CD4-positive, alpha-beta T cell (primary cell): ENCODE measurements around the gene FCRLA. TPM values are rescaled to one million over a fixed set of nuclear protein-coding genes. Genes with fewer than 3 reads are reported as not detected.

Experiments
- ATAC-seq: fragments of 200-7000 bp; cut with Tn5 transposase; one replicate; pipeline ENCODE4 v1.10.0; 2022; ENCODE audit warnings: mild to moderate bottlenecking; ENCODE audit not compliant: poor library complexity
- CTCF ChIA-PET: fragments of 350-600 bp; sonication (Branson Sonifier 250); formaldehyde crosslinking; loops from one replicate; lab custom pipeline; 2021; ENCODE audit warnings: antibody characterized with exemption, inconsistent platforms; lab: Charles Lee
- POLR2A ChIA-PET: fragments of 350-600 bp; sonication (Branson Sonifier 250); formaldehyde crosslinking; loops from one replicate; lab custom pipeline; 2021; ENCODE audit warnings: antibody characterized with exemption, inconsistent platforms; lab: Charles Lee
- DNase-seq, 14 experiments: peaks; one replicate each; pipeline ENCODE4 v3.0.0-alpha.2; 2013 to 2020; ENCODE audit warnings: mixed read lengths in 2 of 14
- H3K27ac ChIP-seq, 2 donors: one replicate each; pipeline versions ENCODE4 v1.5.1 to v1.7.0; 2013; ENCODE audit warnings: low read length in 2 of 2, low read depth in 1 of 2, mild to moderate bottlenecking in 1 of 2
- H3K27me3 ChIP-seq, 2 experiments: 1 replicate in 1 of 2; 2 replicates in 1 of 2; pipeline versions ENCODE4 v1.6.1 to v1.7.0; 2013; ENCODE audit warnings: low read length in 2 of 2, control low read depth in 1 of 2, mild to moderate bottlenecking in 1 of 2, moderate library complexity in 1 of 2; ENCODE audit not compliant: insufficient read depth in 2 of 2, control insufficient read depth in 1 of 2
- H3K36me3 ChIP-seq: one replicate; pipeline ENCODE4 v1.6.1; 2013; ENCODE audit warnings: low read length, control low read depth; ENCODE audit not compliant: insufficient read depth
- H3K4me1 ChIP-seq: one replicate; pipeline ENCODE4 v1.6.1; 2013; ENCODE audit warnings: low read length, control low read depth; ENCODE audit not compliant: insufficient read depth
- H3K4me3 ChIP-seq: one replicate; pipeline ENCODE4 v1.5.1; 2013; ENCODE audit warnings: mild to moderate bottlenecking, low read length, moderate library complexity
- H3K9me3 ChIP-seq, 2 experiments: 1 replicate in 1 of 2; 2 replicates in 1 of 2; pipeline versions ENCODE4 v1.6.1 to v1.7.0; 2013; ENCODE audit warnings: low read length in 2 of 2, mild to moderate bottlenecking in 2 of 2, control low read depth in 1 of 2, moderate library complexity in 1 of 2; ENCODE audit not compliant: control insufficient read depth in 1 of 2, insufficient read depth in 1 of 2
- H3K27ac Mint-ChIP-seq: one replicate; pipeline ENCODE4 v1.8.0; 2020; ENCODE audit warnings: mixed read lengths
- H3K27me3 Mint-ChIP-seq: one replicate; pipeline ENCODE4 v1.8.0; 2021; ENCODE audit warnings: mixed read lengths
- H3K36me3 Mint-ChIP-seq: one replicate; pipeline ENCODE4 v1.8.0; 2021; ENCODE audit warnings: low read depth, mixed read lengths
- H3K4me1 Mint-ChIP-seq: one replicate; pipeline ENCODE4 v1.8.0; 2021; ENCODE audit warnings: low read depth, mixed read lengths
- H3K4me3 Mint-ChIP-seq: one replicate; pipeline ENCODE4 v1.8.0; 2020; ENCODE audit warnings: mild to moderate bottlenecking, mixed read lengths
- H3K9me3 Mint-ChIP-seq: one replicate; pipeline ENCODE4 v1.8.0; 2020; ENCODE audit warnings: mixed read lengths
- intact Hi-C, 2 experiments: fragments of 100-400 bp; cut with DNase I in 1 of 2; cut with micrococcal nuclease in 1 of 2; formaldehyde crosslinking; loops; one replicate each; pipeline versions ENCODE4 v1.15.1 to v1.9.0; 2023 to 2025; cut with DNase I, micrococcal nuclease
- total RNA-seq, 174 experiments: library from RNA in 2 of 174; stranded (reverse) in 2 of 174; gene quantifications; one replicate each; pipeline ENCODE4 v1.2.3 and lab custom pipeline; 2021 to 2026
- TF ChIP-seq, protein P1 (sequence below): fragments of 200-600 bp; IDR thresholded peaks from one replicate; pipeline ENCODE4 v1.8.0; 2022; ENCODE audit warnings: antibody characterized with exemption, mild to moderate bottlenecking

The FCRLA gene
- total RNA-seq, 2 experiments from 2014 or later = not detected

DNA sequence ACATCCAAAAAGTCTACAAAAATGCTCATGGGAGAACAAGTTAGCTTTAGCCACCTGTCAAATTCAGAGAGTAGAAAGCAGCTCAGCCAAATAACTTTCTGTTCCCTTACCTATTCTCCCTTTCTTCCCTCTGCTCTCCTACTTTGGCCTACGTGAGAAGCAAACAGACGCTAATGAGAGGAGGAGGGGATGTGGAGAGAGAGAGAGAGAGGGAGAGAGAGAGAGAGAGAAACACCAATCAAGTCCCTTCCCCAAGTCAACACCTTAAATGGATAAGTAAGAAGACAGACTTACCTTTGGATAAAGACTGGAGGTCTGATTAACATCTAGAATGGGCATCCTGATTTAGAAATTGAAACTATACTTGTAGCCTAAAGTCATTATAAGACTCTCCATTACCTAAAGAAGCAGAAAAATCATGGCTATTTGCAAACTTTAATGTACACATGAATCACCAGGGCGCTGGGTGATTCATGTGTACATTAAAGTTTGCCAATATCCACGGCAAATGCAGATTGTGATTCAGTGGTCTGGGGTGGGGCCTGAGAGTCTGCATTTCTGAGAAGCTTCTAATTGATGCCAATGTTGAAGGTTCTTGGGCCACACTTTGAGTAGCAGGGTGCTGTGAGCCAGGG lies 29.4 kb downstream of the FCRLA start:
- Histone ChIP-seq H3K4me1 (peaks cover 19% of the 10 kb centered on the region), H3K27me3 (no peaks in the 10 kb centered on the region), H3K36me3 (no peaks in the 10 kb centered on the region), H3K27ac (no peak overlapping the region), H3K4me3 (no peak overlapping the region), H3K9me3 (no peaks in the 10 kb centered on the region)
- Mint-ChIP-seq H3K9me3 (no peaks in the 10 kb centered on the region), H3K36me3 (no peaks in the 10 kb centered on the region), H3K27ac (no peak overlapping the region), H3K4me3 (no peak overlapping the region), H3K27me3 (peaks cover 33% of the 10 kb centered on the region), H3K4me1 (peaks cover 18% of the 10 kb centered on the region)
- DNase-seq (peak in 1 of 14 experiments; percentile 28), ATAC-seq (no peak)
- CTCF ChIA-PET = interaction anchor here (3.7 kb wide), 1 partner anchor 10 kb away, joined by 11 read pairs; no protein-coding TSS in a partner anchor
- intact Hi-C loops = no loop called here
- TF ChIP-seq, protein P1, sequence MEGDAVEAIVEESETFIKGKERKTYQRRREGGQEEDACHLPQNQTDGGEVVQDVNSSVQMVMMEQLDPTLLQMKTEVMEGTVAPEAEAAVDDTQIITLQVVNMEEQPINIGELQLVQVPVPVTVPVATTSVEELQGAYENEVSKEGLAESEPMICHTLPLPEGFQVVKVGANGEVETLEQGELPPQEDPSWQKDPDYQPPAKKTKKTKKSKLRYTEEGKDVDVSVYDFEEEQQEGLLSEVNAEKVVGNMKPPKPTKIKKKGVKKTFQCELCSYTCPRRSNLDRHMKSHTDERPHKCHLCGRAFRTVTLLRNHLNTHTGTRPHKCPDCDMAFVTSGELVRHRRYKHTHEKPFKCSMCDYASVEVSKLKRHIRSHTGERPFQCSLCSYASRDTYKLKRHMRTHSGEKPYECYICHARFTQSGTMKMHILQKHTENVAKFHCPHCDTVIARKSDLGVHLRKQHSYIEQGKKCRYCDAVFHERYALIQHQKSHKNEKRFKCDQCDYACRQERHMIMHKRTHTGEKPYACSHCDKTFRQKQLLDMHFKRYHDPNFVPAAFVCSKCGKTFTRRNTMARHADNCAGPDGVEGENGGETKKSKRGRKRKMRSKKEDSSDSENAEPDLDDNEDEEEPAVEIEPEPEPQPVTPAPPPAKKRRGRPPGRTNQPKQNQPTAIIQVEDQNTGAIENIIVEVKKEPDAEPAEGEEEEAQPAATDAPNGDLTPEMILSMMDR = no peak
- POLR2A ChIA-PET = interaction anchor here (0.6 kb wide), 1 partner anchor 12 kb away, joined by 3 read pairs; no protein-coding TSS in a partner anchor

DNA sequence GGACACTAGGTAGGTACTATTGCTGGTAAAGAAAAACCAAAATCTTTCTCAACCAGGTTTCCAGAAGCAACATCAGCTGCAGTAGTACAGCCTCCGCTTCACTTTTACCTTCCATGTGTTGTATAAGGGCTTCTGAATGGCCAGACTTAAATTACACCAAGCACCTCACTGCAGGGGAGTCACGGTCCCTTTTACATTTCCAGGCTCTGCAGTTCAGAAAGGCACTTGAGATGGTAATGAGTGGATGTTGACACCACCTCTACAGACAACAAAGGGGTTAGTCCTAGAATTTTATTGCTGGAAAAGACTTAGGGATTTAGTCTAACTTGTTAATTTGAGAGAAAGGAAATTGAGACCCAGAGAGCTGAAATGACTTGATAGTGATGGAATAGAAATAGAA lies 30.6 kb downstream of the FCRLA start:
- no peak overlapping the region for H3K4me3 Mint-ChIP-seq
- no peaks in the 10 kb centered on the region for H3K9me3 ChIP-seq
- no peaks in the 10 kb centered on the region for H3K36me3 ChIP-seq
- no peaks in the 10 kb centered on the region for H3K36me3 Mint-ChIP-seq
- TF ChIP-seq, protein P1 = no peak
- intact Hi-C loops = no loop called here
- H3K27me3 Mint-ChIP-seq = peaks cover 26% of the 10 kb centered on the region
- ChIA-PET CTCF (interaction anchor here (0.7 to 3.7 kb wide), 3 partner anchors 9 to 92 kb away, joined by 3 to 11 read pairs (median 6); no protein-coding TSS in a partner anchor), POLR2A (interaction anchor here (0.9 to 4.1 kb wide), 2 partner anchors 10 to 12 kb away, joined by 5 to 38 read pairs; partner anchors contain the start of gene DUSP12)
- H3K27me3 ChIP-seq = no peaks in the 10 kb centered on the region
- no peak overlapping the region for H3K4me3 ChIP-seq
- DNase-seq = no peak
- no peaks in the 10 kb centered on the region for H3K9me3 Mint-ChIP-seq
- peaks cover 19% of the 10 kb centered on the region for H3K4me1 ChIP-seq
- H3K4me1 Mint-ChIP-seq = peaks cover 20% of the 10 kb centered on the region
- no peak for ATAC-seq
- H3K27ac Mint-ChIP-seq = no peak overlapping the region
- no peak overlapping the region for H3K27ac ChIP-seq

DNA sequence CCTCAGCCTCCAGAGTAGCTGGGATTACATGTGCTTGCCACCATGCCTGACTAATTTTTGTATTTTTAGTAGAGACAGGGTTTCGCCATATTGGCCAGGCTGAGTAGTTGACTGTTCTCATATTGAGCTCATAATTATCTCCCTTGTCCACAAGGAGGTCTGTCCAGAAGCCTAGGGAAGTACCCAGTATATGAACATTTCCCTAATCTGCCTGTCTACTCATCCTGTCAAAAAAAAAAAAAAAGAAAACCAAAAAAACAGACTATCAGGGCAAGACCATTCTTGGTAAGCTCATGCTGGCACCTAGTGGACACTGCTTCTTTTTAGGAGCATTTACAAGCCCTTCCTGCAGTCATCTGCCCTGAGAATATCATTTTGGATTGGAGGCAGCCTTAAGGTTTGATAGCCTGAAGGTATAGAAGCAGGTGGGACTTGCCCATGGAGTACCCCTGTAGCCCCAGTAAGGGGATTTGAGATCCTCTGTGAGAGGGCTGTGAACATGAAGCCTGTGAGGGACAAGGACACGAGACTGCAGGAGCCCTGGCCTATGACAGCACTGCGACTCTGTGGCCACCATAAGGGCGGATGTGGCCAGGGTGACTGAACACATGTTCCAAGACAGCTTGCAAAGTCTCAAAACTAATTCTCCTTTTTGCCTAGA lies 31.7 kb downstream of the FCRLA start:
- POLR2A ChIA-PET = interaction anchor here (2.3 to 4.1 kb wide), 2 partner anchors 11 kb away, joined by 15 to 38 read pairs; partner anchors contain the start of gene DUSP12
- no peaks in the 10 kb centered on the region for H3K27me3 ChIP-seq
- intact Hi-C loops = no loop called here

More for the DNA sequence above, 31.7 kb downstream of the FCRLA start:
- ATAC-seq = peak; percentile 68
- Histone ChIP-seq H3K36me3 (no peaks in the 10 kb centered on the region), H3K27ac (no peak overlapping the region), H3K4me3 (no peak overlapping the region), H3K4me1 (peaks cover 19% of the 10 kb centered on the region), H3K9me3 (no peaks in the 10 kb centered on the region)
- Mint-ChIP-seq H3K27ac (no peak overlapping the region), H3K4me3 (no peak overlapping the region), H3K36me3 (no peaks in the 10 kb centered on the region), H3K9me3 (no peaks in the 10 kb centered on the region), H3K4me1 (peaks cover 20% of the 10 kb centered on the region), H3K27me3 (peaks cover 22% of the 10 kb centered on the region)
- CTCF ChIA-PET = interaction anchor here (0.7 to 1.6 kb wide), 5 partner anchors 8 to 56 kb away, joined by 3 to 6 read pairs (median 3); no protein-coding TSS in a partner anchor
- TF ChIP-seq, protein P1 = peak; percentile 51
- peak in 10 of 14 experiments; percentile 11 to 85 (median 33) for DNase-seq
